ENCODE data around the gene ZNRF1.

- TF ChIP-seq SIN3A (IDR thresholded peaks at IDR 0.05; ENCODE audit: borderline replicate concordance, insufficient read depth, low read length) (no peak), REST (IDR thresholded peaks at IDR 0.05; ENCODE audit: insufficient read depth in 1 of 2, low read depth in 2 of 2, low read length in 2 of 2) (no peak), POLR2AphosphoS5 (IDR thresholded peaks at IDR 0.05; ENCODE audit: low read depth, low read length) (no peak)
Measured at GRCh38 chr16:74954763-74955162, 44.1 kb upstream of the ZNRF1 start.

Data from PFSK-1 (cell line).